GM18870 (cell line): Measurements from ENCODE around the gene OR9G4.

Experiments
- ATAC-seq: cut with Tn5 transposase; IDR thresholded peaks from one replicate; pipeline ENCODE4 v1.9.1; 2021; ENCODE audit warnings: moderate library complexity; ENCODE audit not compliant: unreplicated experiment

OR9G4 gene

DNA sequence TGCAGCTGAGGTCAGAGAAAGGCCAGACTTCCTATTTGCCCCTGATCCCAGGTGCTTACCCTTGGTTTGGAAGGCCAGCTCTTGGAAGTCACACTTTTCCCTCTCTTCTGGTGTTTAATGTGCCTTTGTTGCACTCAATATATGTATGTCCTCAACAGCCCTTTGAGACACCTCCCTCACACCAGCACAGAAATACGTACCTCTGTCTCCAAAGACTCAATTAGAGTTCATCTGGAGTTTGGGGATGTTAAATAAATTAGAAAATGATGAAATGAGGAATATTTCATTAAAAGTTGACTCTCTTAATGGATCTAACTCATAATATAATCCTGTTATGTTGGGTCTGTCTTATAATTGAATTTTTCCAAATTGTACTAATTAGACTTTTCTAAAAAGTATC, at the start of gene OR9G4:
TSS of gene OR9G4 (minus strand) at position 101 of the 400 bp plus-strand sequence. CDS start 4,931 bp downstream, outside the sequence.
- ATAC-seq, result no peak

DNA sequence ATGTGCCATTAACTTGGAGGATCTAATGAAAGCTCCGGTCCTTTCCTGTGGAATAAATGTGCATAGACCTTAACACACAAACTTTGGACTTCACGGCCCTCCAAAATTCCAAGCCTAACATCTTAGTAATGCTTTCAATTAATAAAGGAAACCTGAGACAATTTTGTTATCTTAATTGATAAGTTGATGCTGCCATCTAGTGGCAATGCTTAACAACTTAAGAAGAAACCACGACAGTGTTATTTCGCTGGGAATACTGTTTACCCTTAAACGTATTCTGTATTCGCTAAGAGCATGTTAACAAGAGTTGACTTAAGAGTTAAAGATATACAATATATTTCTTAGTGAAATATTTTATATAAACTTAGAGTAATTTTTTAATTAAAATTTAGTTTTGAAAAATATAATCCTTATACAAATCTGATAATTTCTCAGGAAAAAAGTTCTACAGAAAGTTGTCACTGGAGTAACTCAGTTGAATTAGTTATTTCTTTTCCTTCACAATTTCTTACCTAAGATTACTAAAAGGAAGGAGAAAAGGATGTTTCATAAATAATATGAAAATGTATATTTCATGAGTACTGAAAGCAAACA, 35.0 kb upstream of the OR9G4 start:
- no peak for ATAC-seq

DNA sequence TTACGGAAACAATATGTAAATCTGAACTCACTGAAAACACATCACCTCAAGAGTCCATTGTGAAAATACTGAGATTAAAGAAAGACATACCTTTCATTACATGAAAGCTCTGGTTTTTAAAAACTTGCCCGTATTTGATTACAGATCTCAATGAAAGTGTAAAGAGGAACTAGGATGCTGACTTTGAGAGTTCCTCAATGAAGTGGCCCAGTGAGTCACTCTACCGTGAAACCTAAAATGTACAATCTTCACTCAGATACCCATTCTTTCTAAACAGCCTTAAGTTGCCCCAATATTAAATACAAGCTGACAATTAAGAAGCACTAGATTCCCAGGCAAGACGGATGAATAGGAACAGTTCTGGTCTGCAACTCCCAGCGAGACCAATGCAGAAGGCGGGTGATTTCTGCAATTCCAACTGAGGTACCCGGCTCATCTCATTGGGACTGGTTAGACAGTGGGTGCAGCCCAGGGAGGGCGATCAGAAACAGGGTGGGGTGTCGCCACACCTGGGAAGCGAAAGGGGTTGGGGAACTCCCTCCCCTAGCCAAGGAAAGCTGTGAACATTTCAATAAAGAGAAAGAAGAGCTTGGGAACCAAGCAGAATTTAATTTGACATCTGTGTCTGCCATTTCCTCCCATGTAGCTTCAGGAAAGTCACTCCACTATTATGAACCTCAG, 33.8 kb upstream of the OR9G4 start:
- ATAC-seq, result peak; percentile 85

DNA sequence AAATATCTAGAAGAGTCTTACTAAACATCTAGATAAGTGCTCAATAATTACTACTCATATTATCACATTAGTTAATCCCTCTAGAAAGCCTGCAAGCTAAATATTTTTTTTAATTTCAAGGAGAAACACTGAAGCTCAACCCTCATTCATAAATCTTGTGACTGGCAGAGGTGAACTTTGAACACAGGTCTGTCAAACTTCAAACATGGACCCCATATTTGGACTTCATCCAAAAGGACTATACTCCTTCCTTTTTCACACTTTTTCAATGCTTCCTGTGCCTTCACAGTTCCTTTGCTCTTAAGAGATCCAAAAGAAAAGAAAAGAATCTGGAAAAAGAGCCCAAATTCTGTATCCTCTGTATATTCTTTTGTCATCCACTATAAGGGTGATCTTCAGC, 28.3 kb upstream of the OR9G4 start:
- ATAC-seq, result no peak

DNA sequence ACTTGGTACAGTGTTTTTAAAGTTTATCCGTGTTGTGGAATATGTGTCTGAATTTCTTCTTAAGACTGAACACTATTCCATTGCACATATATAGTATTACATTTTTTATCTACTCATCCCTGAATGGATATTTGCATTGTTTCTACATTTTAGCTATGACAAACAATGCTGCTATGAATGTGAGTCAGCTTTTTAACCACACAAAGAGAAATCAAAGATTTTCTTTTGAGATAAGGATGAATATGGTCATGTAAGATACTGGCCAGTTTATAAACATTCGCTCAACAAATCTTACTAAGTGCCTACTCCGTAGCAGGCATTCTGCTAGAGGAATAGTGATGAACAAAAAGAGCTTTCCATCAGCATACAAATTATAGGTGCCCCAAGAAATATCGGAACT, 16.5 kb upstream of the OR9G4 start:
- no peak for ATAC-seq

DNA sequence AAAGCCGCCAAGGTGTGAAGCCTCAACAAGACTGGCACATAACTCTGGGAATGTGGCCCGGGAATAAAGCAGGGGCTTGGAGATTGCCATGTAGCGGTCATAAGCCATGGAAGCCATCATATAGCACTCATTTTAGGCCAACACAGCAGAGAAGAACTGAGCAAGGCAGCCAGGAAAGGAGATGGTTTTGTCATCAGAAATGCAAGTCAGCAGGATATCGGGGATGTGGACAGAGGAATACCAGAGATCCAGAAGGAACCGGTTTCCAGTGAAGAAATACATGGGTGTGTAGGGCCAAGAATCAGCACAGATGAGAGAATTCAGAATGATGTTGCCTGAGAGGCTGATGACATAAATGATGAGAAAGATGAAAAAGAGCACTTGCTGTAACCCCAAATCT, 3.0 kb upstream of the OR9G4 start:
- ATAC-seq, result no peak

DNA sequence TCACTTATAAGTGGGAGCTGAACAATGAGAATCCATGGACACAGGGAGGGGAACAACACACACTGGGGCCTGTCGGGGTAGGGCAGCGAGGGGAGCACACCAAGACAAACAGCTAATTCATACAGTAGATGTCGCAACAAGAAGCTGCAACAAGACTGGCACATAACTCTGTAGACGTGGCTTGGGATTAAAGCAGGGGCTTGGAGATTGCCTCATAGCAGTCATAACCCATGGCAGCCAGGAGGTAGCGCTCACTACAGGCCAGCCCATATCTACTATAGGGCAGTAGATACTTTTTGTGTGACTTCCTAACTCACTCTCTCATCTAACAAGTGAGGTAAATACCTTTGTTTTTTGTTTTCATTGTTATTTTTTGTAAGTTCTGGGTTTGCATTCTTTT, 1.7 kb upstream of the OR9G4 start:
- no peak for ATAC-seq

DNA sequence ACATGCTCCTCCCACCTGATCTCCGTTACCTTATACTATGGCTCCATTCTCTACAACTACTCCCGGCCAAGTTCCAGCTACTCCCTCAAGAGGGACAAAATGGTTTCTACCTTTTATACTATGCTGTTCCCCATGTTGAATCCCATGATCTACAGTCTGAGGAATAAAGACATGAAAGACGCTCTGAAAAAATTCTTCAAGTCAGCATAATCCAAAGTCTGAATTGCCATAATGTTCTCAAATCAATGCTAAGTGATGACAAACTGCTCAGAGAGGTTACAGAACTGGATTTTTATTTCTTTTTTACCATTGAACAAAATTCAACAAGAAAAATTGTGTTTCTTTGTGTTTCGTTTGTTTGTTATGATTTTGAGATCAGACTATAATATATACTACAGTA, 7.6 kb downstream of the OR9G4 start:
- ATAC-seq, result no peak

DNA sequence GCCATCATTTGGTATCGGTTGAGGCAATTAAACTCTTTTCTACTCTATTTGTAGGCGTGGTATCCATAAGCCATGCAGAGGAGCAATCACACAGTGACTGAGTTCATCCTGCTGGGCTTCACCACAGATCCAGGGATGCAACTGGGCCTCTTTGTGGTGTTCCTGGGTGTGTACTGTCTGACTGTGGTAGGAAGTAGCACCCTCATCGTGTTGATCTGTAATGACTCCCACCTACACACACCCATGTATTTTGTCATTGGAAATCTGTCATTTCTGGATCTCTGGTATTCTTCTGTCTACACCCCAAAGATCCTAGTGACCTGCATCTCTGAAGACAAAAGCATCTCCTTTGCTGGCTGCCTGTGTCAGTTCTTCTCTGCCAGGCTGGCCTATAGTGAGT, 8.4 kb downstream of the OR9G4 start:
- no peak for ATAC-seq

DNA sequence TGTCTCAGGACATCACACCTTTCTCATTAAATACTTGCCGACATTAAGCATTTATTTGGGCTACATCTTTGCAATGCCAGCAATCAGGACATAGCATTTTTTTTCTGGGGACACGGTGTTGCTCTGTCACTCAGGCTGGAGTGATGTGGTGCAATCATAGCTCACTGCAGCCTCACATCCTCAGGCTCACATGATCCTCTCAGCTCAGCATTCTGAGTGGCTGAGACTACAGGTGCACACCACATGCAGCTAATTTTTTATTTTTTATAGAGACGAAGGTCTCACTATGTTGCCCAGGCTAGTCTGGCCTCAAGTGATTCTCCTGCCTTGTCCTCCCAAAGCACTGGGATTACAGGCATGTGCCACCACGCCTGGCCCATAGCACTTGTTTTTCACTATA, 28.0 kb downstream of the OR9G4 start:
- no peak for ATAC-seq

DNA sequence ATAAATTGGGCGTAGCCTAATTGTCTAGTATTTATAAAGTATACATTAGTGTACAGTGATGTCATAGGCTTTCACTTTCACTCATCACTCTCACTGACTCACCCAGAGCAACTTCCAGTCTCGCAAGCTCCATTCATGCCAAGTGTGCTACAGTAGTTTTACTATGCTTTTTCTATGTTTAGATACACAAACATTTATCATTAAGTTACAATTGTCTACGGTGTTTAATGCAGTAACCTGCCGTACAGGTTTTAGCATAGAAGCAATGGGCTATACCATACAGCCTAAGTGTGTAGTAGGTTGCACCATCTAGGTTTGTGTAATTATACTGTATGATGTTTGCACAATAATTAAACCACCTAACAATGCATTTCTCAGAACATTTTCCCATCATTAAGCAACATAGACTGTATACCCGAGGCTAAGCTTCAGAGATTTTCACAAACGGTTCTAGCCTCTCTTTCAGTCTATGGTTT, 32.1 kb downstream of the OR9G4 start:
- peak; percentile 70 for ATAC-seq

DNA sequence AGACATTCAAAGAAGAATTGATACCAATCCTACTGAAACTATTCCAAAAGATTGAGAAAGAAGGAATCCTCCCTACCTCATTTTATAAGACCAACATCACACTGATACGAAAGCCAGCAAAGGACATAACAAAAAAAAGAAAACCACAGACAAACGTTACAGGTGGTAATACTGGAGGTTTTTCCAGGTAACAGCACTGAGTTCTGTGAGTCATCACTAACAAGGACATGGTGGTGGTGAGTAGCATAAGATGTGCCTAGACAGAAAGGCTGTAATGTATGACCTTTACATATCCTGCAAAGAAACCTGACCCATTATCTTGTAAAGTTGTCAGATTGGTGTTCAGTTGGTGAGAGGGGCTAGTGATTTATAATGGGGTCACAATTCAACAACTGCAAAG, 34.3 kb downstream of the OR9G4 start:
- no peak for ATAC-seq

DNA sequence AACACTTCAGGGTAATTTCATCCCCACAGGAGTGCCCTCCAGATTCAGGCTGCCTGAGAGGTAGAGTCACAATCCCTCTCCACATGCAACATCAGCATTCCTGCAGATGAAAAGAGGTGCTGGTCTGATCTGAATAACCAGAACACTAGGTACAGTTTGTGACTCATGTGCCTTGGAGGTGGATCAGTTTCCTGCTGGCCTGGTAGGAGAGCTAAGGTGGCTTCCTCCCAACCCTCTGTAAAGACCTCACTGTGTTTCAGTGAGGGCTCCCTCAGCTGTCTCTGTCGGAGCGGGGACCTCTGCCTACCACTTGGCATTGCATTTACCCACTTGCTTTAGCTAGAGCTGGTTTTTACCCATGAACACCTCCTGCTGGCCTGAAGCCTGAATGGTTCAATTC, 42.0 kb downstream of the OR9G4 start:
- ATAC-seq, result no peak

DNA sequence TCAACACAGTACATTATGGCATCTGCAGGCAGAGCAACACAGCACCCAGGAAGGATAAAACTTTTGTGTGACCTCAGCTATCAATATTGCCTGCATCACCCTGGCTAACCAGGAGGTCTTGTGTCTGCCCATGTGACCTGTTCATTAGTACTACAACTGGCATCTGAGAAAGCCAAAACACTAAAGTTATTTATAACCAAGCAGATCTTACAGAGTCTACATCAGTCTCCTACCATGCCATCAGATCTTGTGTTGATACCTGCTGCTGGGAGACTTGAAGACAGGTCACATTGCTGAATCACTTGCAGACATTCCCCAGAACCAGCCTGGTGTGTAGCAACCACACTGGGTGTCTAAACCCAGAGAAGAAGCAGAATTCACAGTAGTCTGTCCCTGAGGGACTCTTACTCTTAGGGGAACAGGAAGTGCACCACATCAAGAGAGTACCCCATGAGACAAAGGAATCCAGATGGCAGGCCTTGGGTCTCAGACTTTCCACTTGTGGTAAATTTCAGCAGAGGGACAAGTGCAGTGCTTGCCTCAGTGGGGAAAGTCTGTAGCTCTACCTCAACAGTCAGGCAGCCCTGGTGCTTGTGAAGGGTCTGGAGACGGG, 42.6 kb downstream of the OR9G4 start:
- ATAC-seq, result no peak

DNA sequence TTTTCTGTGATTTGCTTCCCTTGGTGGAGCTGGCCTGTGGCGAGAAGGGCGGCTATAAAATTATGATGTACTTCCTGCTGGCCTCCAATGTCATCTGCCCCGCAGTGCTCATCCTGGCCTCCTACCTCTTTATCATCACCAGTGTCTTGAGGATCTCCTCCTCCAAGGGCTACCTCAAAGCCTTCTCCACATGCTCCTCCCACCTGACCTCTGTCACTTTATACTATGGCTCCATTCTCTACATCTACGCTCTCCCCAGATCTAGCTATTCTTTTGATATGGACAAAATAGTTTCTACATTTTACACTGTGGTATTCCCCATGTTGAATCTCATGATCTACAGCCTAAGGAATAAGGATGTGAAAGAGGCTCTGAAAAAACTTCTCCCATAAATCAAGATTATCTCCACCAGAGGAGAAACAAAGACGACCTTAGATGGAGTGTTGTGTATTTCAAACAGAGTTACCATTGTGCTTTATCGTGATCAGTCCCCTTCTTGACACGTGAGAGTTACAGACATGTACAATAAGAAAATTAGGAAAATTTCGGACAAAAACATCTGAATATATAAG, 47.5 kb downstream of the OR9G4 start:
- no peak for ATAC-seq

DNA sequence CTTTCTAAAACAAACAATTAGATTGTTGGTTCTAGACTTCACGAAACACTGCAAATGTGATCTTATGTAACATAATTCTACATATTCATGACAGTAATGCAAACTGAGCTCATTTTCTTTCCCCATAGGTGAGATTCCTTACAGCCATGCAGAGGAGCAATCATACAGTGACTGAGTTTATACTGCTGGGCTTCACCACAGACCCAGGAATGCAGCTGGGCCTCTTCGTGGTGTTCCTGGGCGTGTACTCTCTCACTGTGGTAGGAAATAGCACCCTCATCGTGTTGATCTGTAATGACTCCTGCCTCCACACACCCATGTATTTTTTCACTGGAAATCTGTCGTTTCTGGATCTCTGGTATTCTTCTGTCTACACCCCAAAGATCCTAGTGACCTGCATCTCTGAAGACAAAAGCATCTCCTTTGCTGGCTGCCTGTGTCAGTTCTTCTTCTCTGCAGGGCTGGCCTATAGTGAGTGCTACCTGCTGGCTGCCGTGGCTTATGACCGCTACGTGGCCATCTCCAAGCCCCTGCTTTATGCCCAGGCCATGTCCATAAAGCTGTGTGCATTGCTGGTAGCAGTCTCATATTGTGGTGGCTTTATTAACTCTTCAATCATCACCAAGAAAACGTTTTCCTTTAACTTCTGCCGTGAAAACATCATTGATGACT, 48.1 kb downstream of the OR9G4 start:
- no peak for ATAC-seq

DNA sequence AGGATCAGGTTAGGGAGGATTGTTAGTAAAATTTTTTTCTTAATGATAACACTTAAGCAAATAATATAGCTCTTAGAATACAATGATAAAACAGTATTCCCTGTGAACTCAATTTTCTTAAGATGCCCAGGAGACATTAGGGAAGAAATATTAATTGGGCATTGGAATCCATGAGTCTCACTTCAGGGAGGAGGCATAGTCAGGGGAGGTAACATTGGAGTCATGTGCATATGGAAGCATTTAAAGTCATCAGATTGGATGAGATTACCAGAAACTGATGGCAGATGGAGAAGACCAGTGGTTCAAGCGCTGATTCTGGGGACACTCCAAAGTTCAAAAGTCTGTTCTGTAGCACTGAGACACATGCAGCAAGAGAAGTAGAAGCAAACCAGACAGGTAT, 49.7 kb downstream of the OR9G4 start, which contains the start of gene OR9G1:
TSS of gene OR9G1 (plus strand) at position 301 of the 400 bp plus-strand sequence. CDS start 1,293 bp downstream, outside the sequence.
- no peak for ATAC-seq

DNA sequence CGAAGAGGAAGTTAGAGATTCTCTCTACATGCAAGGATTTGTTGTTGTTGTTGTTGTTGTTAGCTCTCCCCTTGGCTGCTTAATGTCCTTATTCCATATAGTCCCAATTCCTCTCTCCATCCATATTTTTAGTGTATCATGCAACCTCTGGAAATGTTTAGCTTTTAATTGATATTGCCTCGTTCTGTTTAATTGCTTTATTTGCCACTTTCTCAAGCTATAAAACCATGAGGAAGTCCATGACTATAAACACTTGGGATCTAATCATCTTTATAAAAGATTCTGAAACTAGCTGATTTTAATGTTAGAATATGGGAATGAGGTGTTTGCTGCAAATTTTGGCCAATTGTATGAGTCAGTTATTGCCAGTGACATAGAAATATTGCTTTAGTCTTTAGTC, 55.1 kb downstream of the OR9G4 start:
- no peak for ATAC-seq
